Heart left ventricle (tissue), 16 donors: ENCODE measurements around the gene UBR7. TPM values are rescaled to one million over a fixed set of nuclear protein-coding genes. Genes with fewer than 3 reads are reported as not detected.

Source experiments
- ATAC-seq, 4 donors: fragments of 200-7000 bp; cut with Tn5 transposase; one replicate each; pipeline ENCODE4 v1.9.1; 2020 to 2022; ENCODE audit warnings: moderate library complexity in 4 of 4, mild to moderate bottlenecking in 3 of 4, moderate number of reproducible peaks in 1 of 4
- DNase-seq, 5 donors: peaks; one replicate each; pipeline ENCODE4 v3.0.0-alpha.2; 2020
- H3K27ac ChIP-seq, 12 donors: fragments of 200-600 bp; sonication (generic) in 4 of 12; one replicate each; pipeline versions ENCODE4 v1.5.0 to v1.8.0; 2016 to 2022; ENCODE audit warnings: mild to moderate bottlenecking in 2 of 12
- H3K27me3 ChIP-seq, 9 donors: fragments of 200-600 bp; sonication (generic) in 2 of 9; one replicate each; pipeline versions ENCODE4 v1.5.1 to v1.8.0; 2016 to 2022; ENCODE audit warnings: mild to moderate bottlenecking in 3 of 9
- H3K36me3 ChIP-seq, 9 donors: fragments of 200-600 bp; sonication (generic) in 2 of 9; one replicate each; pipeline versions ENCODE4 v1.5.0 to v1.8.0; 2018 to 2022; ENCODE audit warnings: mild to moderate bottlenecking in 2 of 9
- H3K4me1 ChIP-seq, 12 donors: fragments of 200-600 bp; sonication (generic) in 4 of 12; one replicate each; pipeline versions ENCODE4 v1.5.0 to v1.8.0; 2016 to 2022; ENCODE audit warnings: mild to moderate bottlenecking in 3 of 12
- H3K4me3 ChIP-seq, 12 donors: fragments of 200-600 bp; sonication (generic) in 4 of 12; one replicate each; pipeline versions ENCODE4 v1.5.0 to v1.8.0; 2017 to 2022; ENCODE audit warnings: mild to moderate bottlenecking in 9 of 12, moderate library complexity in 4 of 12
- H3K9me3 ChIP-seq, 12 donors: fragments of 200-600 bp; sonication (generic) in 4 of 12; one replicate each; pipeline versions ENCODE4 v1.5.0 to v1.8.0; 2016 to 2022; ENCODE audit warnings: mild to moderate bottlenecking in 1 of 12
- POLR2A ChIP-seq, 2 donors: fragments of 450-650 bp; IDR thresholded peaks; one replicate each; pipeline ENCODE4 v1.6.1; 2017; ENCODE audit warnings: antibody characterized with exemption in 2 of 2, mild to moderate bottlenecking in 2 of 2, moderate library complexity in 2 of 2
- WGBS, 4 donors: extraction: QIAGEN DNeasy Blood & Tissue Kit in 2 of 4; methylation state at CpG; one replicate each; pipeline versions ENCODE4 v1.1.5 to v1.1.7; 2013 to 2018; 5-methylcytosine and 5-hydroxymethylcytosine counted together
- intact Hi-C, 10 donors: fragments of 100-400 bp; cut with DNase I; formaldehyde crosslinking; loops; one replicate each; pipeline versions ENCODE4 v1.11.1 to v1.14.2; 2022
- polyA plus RNA-seq, 2 donors: library from polyadenylated mRNA; stranded (reverse); fragments of 200-250 nt; gene quantifications; one replicate each; pipeline ENCODE4 v1.2.3, GENCODE V29; 2013
- total RNA-seq, 9 donors: library from RNA; depleted of rRNA in 2 of 9; stranded (reverse); fragments of >200 nt in 2 of 9; fragmentation: NEBNext Ultra II Directional in 3 of 9; extraction: Animal tissue kit (Norgen Biotek cat#: 25700) in 3 of 9; gene quantifications; one replicate each; pipeline versions ENCODE4 v1.1.0 to v1.2.4, GENCODE V29; 2016 to 2023
- TF ChIP-seq, protein P1 (sequence below), 12 donors: fragments of 200-600 bp; sonication (generic) in 4 of 12; IDR thresholded peaks; one replicate each; pipeline versions ENCODE4 v1.5.0 to v1.8.0; 2018 to 2022; ENCODE audit warnings: antibody characterized with exemption in 12 of 12, mild to moderate bottlenecking in 5 of 12
- donor health status: ischemic (EF 13 %, LVEDD 7.1; RV severe dilation, severe dysfunction).
- donor health status: healthy with polysubstance abuse.
- donor health status: DM: no; HTN: yes; CAD: no.
- donor health status: DM: no; HTN: no; CAD: no.
- donor health status: ischemic (EF 25% LVEDD 6.9; RV normal size, moderate dysfunction).
- donor health status: ischemic (EF 25% LVEDD 5.7; RV mildly dilated, moderate dysfunction).
- donor health status: healthy.
- donor health status: DM: yes; HTN: yes; CAD: no.
- donor health status: ischemic (EF 35%, LVEDD 5.7; RV mildly dilated, moderate dysfunction).
- donor health status: nonischemic (EF 11% LVEDD 7.7; RV severe dilation, severe dysfunction).
- donor health status: DM: yes; HTN: yes; CAD: no.
- donor health status: PGD.
- donor health status: ischemic (EF 29% LVEDD 5.4; RV normal size, mild dysfunction).
- donor health status: nonischemic (EF 23%, LVEDD 6.1; RV moderate dilation, normal function).

The UBR7 gene
- total and polyA plus RNA-seq, 11 donors: 9.4 to 39.6 (median 23.3) TPM

DNA sequence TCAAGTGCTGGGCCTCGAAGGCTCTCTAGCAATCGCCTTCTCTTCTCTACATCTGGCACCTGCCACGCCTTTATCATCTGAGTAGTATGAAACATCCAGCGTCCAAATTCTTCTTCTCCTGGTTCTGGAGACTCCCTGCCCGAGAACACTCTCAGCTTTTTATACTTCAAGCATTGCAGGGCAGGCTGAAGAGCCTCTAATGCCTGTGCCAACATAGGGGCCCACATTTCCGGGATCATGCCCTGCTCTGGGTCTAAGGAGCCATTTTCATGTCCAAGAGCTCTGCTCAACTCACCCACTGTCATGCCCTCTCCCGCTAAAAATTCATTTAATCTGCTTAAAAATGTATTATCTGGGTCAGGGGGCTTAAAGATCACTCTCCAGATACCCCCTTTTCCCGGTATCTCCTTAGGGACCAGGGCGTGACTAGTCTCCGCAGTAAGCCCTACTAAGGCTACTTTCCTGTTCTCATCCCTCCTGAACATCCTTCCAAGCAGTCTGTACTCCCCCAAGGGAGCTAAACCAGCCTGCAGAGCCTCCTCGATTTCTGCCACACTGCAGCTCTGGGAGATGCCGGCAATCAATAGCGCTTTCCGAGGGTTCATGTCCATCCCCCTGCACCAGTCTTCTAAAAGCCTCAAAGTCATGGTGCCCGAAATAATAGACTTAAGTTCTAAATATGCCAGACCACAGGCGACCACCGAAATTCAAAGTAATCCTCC lies 23.3 kb upstream of the UBR7 start:
- 30 to 46% (median 37%) methylated on average over 17 of the region's 17 CpGs for WGBS, 4 donors
- no peaks in the 10 kb centered on the region for H3K9me3 ChIP-seq
- H3K27ac ChIP-seq: peak overlapping the region; percentile 76 to 98 (median 96)
- peaks cover 0 to 45% (median 36%) of the 10 kb centered on the region in 9 donors for H3K36me3 ChIP-seq
- no peak for TF ChIP-seq POLR2A (IDR thresholded peaks at IDR 0.05)
- TF ChIP-seq, protein P1, sequence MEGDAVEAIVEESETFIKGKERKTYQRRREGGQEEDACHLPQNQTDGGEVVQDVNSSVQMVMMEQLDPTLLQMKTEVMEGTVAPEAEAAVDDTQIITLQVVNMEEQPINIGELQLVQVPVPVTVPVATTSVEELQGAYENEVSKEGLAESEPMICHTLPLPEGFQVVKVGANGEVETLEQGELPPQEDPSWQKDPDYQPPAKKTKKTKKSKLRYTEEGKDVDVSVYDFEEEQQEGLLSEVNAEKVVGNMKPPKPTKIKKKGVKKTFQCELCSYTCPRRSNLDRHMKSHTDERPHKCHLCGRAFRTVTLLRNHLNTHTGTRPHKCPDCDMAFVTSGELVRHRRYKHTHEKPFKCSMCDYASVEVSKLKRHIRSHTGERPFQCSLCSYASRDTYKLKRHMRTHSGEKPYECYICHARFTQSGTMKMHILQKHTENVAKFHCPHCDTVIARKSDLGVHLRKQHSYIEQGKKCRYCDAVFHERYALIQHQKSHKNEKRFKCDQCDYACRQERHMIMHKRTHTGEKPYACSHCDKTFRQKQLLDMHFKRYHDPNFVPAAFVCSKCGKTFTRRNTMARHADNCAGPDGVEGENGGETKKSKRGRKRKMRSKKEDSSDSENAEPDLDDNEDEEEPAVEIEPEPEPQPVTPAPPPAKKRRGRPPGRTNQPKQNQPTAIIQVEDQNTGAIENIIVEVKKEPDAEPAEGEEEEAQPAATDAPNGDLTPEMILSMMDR (IDR thresholded peaks at IDR 0.05): no peak
- H3K27me3 ChIP-seq: no peaks in the 10 kb centered on the region
- DNase-seq (no peak), ATAC-seq (no peak)
- intact Hi-C loops: loop anchor here in 5 of 10 donors (1.0 to 5.0 kb wide), 3 partner anchors 23 to 66 kb away; partner anchors contain the start of genes GON7 (in 5 of the 5), UBR7 (in 5 of the 5) and ITPK1 (in 1 of the 5)
- H3K4me1 ChIP-seq: peaks cover 0 to 37% (median 23%) of the 10 kb centered on the region in 12 donors
- H3K4me3 ChIP-seq: peak overlapping the region; percentile 68 to 100 (median 96)

DNA sequence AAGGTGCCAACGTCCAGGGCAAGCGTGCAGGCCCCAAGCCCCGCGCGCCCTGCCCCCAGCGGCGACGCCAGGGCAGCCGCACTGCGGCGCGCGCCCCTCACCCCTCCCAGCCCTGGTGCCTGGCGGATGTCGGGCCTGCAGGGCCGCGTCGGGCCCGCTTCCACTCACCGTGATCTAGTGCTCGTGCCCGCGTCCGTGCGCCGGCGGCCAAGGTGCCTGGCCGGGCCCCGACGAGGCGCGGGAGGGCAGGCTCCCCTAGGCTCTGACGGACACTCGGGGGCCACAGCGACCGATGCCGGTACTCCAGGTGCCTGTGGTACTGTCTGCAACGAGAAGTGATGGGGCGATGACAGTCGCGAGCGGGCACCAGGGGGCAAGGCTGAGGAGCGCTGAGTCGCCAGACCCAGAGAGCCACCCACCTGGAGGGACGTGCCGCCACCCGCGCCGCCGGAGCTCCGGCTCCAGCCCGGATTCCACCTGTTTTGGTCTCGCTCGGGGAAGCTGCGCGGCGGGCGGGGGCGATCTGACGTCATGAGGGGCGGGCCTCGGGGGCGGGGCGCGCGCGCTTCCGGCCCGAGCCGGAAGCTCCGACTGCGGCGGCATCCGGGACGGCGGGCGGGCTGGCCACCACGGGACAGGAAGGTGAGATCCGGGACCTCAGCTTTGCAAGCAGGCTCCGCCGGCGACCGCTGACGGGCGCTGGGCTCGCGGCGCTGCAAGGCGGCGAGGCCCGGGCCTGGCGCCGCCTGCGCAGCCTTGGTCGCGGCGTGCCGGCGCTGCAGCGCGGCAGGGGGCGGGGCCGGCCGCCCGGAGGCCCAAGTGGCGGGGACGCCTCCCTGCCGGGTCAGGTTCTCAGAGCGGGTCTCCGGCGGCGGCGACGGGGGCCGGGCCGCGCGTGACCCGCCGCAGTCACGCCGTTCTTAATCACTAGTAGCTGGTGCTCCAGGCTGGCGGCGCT lies 22.4 kb upstream of the UBR7 start, which contains the start of the genes LYSET and MOAP1:
Gene LYSET, plus strand, starts transcription at position 927 of the 958 bp plus-strand sequence. CDS start 89 bp downstream, outside the sequence.
Gene MOAP1, minus strand, starts transcription at position 507 of the 958 bp plus-strand sequence. CDS start 655 bp downstream, outside the sequence.
- intact Hi-C loops: loop anchor here in 5 of 10 donors (1.0 to 5.0 kb wide), 3 partner anchors 22 to 67 kb away; partner anchors contain the start of genes GON7 (in 5 of the 5), UBR7 (in 5 of the 5) and ITPK1 (in 1 of the 5)
- ATAC-seq (peak; percentile 79 to 96 (median 95)), DNase-seq (peak; percentile 90 to 95 (median 91))
- Histone ChIP-seq H3K9me3 (no peaks in the 10 kb centered on the region), H3K4me1 (peaks cover 0 to 37% (median 23%) of the 10 kb centered on the region in 12 donors), H3K27me3 (no peaks in the 10 kb centered on the region), H3K27ac (peak within 1 kb of the TSS; percentile 76 to 98 (median 96)), H3K4me3 (peak within 1 kb of the TSS; percentile 68 to 100 (median 96)), H3K36me3 (peaks cover 0 to 52% (median 42%) of the 10 kb centered on the region in 9 donors)
- WGBS, 4 donors: 0 to 1% (median 0%) methylated on average over 14 to 124 of the region's 124 CpGs
- peak in 1 of 2 donors; percentile 81 for TF ChIP-seq POLR2A (IDR thresholded peaks at IDR 0.05)
- TF ChIP-seq, protein P1 (IDR thresholded peaks at IDR 0.05): peak in 6 of 12 donors; percentile 16 to 42 (median 34)

DNA sequence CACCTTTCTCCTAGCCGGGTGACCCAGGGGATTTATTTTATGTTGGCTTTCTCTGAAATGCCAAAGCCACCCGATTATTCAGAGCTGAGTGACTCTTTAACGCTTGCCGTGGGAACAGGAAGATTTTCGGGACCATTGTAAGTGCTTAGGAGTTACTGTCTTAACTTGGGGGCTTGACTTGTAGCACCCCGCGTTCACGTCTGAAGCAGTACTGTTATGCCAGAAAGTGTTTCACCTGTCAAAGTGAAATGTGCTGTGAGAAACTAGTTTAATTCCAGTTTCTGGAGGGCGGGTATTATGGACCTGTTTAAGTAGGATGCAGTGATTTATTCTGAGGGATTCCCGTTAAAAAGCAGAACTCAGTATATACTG lies 21.7 kb upstream of the UBR7 start:
- H3K9me3 ChIP-seq: no peaks in the 10 kb centered on the region
- intact Hi-C loops: loop anchor here in 3 of 10 donors (2.0 kb wide), 1 partner anchor 21 kb away; the partner anchor contains the start of genes GON7 (in 3 of the 3) and UBR7 (in 3 of the 3)
- peak overlapping the region; percentile 76 to 98 (median 96) for H3K27ac ChIP-seq
- WGBS, 4 donors: 1 to 2% (median 1%) methylated on average over 9 to 10 of the region's 10 CpGs
- no peak for DNase-seq
- H3K27me3 ChIP-seq: no peaks in the 10 kb centered on the region
- no peak for TF ChIP-seq POLR2A (IDR thresholded peaks at IDR 0.05)
- TF ChIP-seq, protein P1 (IDR thresholded peaks at IDR 0.05): no peak
- peak overlapping the region; percentile 68 to 100 (median 96) for H3K4me3 ChIP-seq
- peaks cover 0 to 52% (median 42%) of the 10 kb centered on the region in 9 donors for H3K36me3 ChIP-seq
- H3K4me1 ChIP-seq: peaks cover 0 to 37% (median 23%) of the 10 kb centered on the region in 12 donors
- ATAC-seq: peak in 1 of 4 donors; percentile 2
